AG10803 (cell line): ENCODE results near the gene PKDCC.
"Not testable (repeated sequence)": the region's sequence is repeated elsewhere in the genome, so short reads cannot be mapped to it uniquely, and the experiment has no call there.

Source experiments
- DNase-seq: peaks from one replicate; pipeline ENCODE4 v3.0.0; 2010; ENCODE audit warnings: low read depth
- H3K4me3 ChIP-seq: 2 replicates; pipeline ENCODE4 v1.5.1; 2011; ENCODE audit warnings: mild to moderate bottlenecking, low read length, control low read depth
- CTCF ChIP-seq: conservative IDR thresholded peaks from 2 replicates; pipeline ENCODE4 v1.5.1; 2011; ENCODE audit warnings: mild to moderate bottlenecking, low read length, control low read depth, inconsistent platforms

The PKDCC gene

GRCh38 chr2:42079737-42080287, 32.0 kb downstream of the PKDCC start:
- no peak for TF ChIP-seq CTCF

GRCh38 chr2:42081151-42081550, 33.3 kb downstream of the PKDCC start:
- DNase-seq, H3K4me3 ChIP-seq: not testable (repeated sequence)

More at GRCh38 chr2:42079737-42080287, 32.0 kb downstream of the PKDCC start:
- DNase-seq = no peak
- H3K4me3 ChIP-seq = no peak overlapping the region

GRCh38 chr2:42082016-42082415, 34.2 kb downstream of the PKDCC start:
- no peak for DNase-seq
- no peak overlapping the region for H3K4me3 ChIP-seq
- TF ChIP-seq CTCF = no peak

- peak; percentile 77 for DNase-seq
- TF ChIP-seq CTCF = no peak
- no peak overlapping the region for H3K4me3 ChIP-seq
Observed at GRCh38 chr2:42084231-42084671, 36.4 kb downstream of the PKDCC start.

- not testable (repeated sequence) for DNase-seq, H3K4me3 ChIP-seq
Observed at GRCh38 chr2:42085070-42085469, 37.2 kb downstream of the PKDCC start.

- no peak for TF ChIP-seq CTCF
- DNase-seq = no peak
- no peak overlapping the region for H3K4me3 ChIP-seq
Observed at GRCh38 chr2:42085706-42086487, 38.1 kb downstream of the PKDCC start.

- peak; percentile 60 for DNase-seq
- H3K4me3 ChIP-seq = no peak overlapping the region
- TF ChIP-seq CTCF = peak; percentile 83
Observed at GRCh38 chr2:42086500-42086953, 38.7 kb downstream of the PKDCC start.

GRCh38 chr2:42087137-42087856, 39.5 kb downstream of the PKDCC start:
- H3K4me3 ChIP-seq = no peak overlapping the region
- no peak for TF ChIP-seq CTCF
- DNase-seq = no peak
